Endothelial cell of umbilical vein (primary cell): Measurements from ENCODE around the gene KIF26B. TPM values are rescaled to one million over a fixed set of nuclear protein-coding genes. Genes with fewer than 3 reads are reported as not detected.

ENCODE experiments used
- BruUV-seq: library from RNA; stranded (reverse); fragments of 400-500 nt; replicated peaks from 2 replicates; lab custom pipeline; 2021; lab: Mats Ljungman, UMichigan
- CTCF ChIA-PET: fragments of 300-600, 350-600 bp; sonication (Branson Sonifier 250); formaldehyde crosslinking; loops from one replicate; lab custom pipeline; 2021; ENCODE audit warnings: antibody characterized with exemption, inconsistent platforms; lab: Charles Lee
- POLR2A ChIA-PET: fragments of 300-600, 350-600 bp; sonication (Branson Sonifier 250); formaldehyde crosslinking; loops from one replicate; lab custom pipeline; 2021; ENCODE audit warnings: antibody characterized with exemption, inconsistent platforms; lab: Charles Lee
- DNase-seq: peaks from one replicate; pipeline ENCODE4 v3.0.0-alpha.2; 2011; ENCODE audit warnings: low read depth, low spot score
- FAIRE-seq: peaks from 2 replicates; lab custom pipeline; 2011; peaks lifted over from hg19 to GRCh38; lab: Jason Lieb, UNC
- H2AFZ ChIP-seq: 2 replicates; pipeline ENCODE4 v1.6.0; 2012; ENCODE audit warnings: low read depth, low read length, control low read depth, inconsistent platforms
- H3K27ac ChIP-seq: 2 replicates; pipeline ENCODE4 v1.5.1; 2011; ENCODE audit warnings: low read depth, mild to moderate bottlenecking, control low read depth, low read length, moderate library complexity; ENCODE audit not compliant: insufficient read depth
- H3K27me3 ChIP-seq, 2 experiments: 2 replicates each; pipeline versions ENCODE4 v1.6.0 to v1.6.1; 2011; ENCODE audit warnings: low read length in 2 of 2, mixed read lengths in 1 of 2; ENCODE audit not compliant: control insufficient read depth in 2 of 2, insufficient read depth in 2 of 2
- H3K36me3 ChIP-seq, 2 experiments: 2 replicates in 1 of 2; 3 replicates in 1 of 2; pipeline ENCODE4 v1.5.1; 2011; ENCODE audit warnings: low read length in 2 of 2, mild to moderate bottlenecking in 1 of 2, moderate library complexity in 1 of 2; ENCODE audit not compliant: control insufficient read depth in 2 of 2, insufficient read depth in 2 of 2; ENCODE audit errors: extremely low read depth in 1 of 2
- H3K4me1 ChIP-seq: 3 replicates; pipeline ENCODE4 v1.5.1; 2011; ENCODE audit warnings: mild to moderate bottlenecking, low read length; ENCODE audit not compliant: control insufficient read depth, insufficient read depth; ENCODE audit errors: extremely low read depth
- H3K4me2 ChIP-seq: 2 replicates; pipeline ENCODE4 v1.6.1; 2011; ENCODE audit warnings: low read length, control low read depth, mixed read lengths; ENCODE audit not compliant: insufficient read depth
- H3K4me3 ChIP-seq, 3 experiments: fragments of 200-600 bp in 1 of 3; sonication (generic), shearing (Covaris generic) in 1 of 3; replicated peaks in 1 of 3; 2 replicates each; pipeline ENCODE4 v1.5.1; 2011 to 2016; ENCODE audit warnings: control low read depth in 3 of 3, low read length in 3 of 3, mild to moderate bottlenecking in 2 of 3, inconsistent platforms in 1 of 3, low read depth in 1 of 3, moderate library complexity in 1 of 3; ENCODE audit not compliant: insufficient read depth in 1 of 3
- H3K79me2 ChIP-seq: 2 replicates; pipeline ENCODE4 v1.6.0; 2012; ENCODE audit warnings: low read length, inconsistent platforms; ENCODE audit not compliant: control insufficient read depth, insufficient read depth
- H3K9ac ChIP-seq: replicated peaks from 2 replicates; pipeline ENCODE3; 2011; ENCODE audit warnings: low read length, control low read depth; ENCODE audit not compliant: insufficient read depth; ENCODE audit errors: extremely low read depth
- H3K9me1 ChIP-seq: replicated peaks from 3 replicates; pipeline ENCODE4 v1.6.0; 2011; ENCODE audit warnings: mild to moderate bottlenecking, low read length; ENCODE audit not compliant: control insufficient read depth, insufficient read depth; ENCODE audit errors: extremely low read depth
- H3K9me3 ChIP-seq: replicated peaks from 2 replicates; pipeline ENCODE4 v1.5.1; 2012; ENCODE audit warnings: low read length, inconsistent platforms; ENCODE audit not compliant: control insufficient read depth, insufficient read depth
- H4K20me1 ChIP-seq: replicated peaks from 2 replicates; pipeline ENCODE3; 2011; ENCODE audit warnings: mild to moderate bottlenecking, low read length; ENCODE audit not compliant: control insufficient read depth, insufficient read depth; ENCODE audit errors: extremely low read depth
- CTCF ChIP-seq, 2 donors: IDR thresholded peaks; 1 replicate in 1 of 2; 2 replicates in 1 of 2; pipeline ENCODE4 v1.5.1; 2011; ENCODE audit warnings: low read length in 2 of 2, mild to moderate bottlenecking in 2 of 2, moderate library complexity in 2 of 2, control low read depth in 1 of 2, inconsistent platforms in 1 of 2, low read depth in 1 of 2; ENCODE audit not compliant: insufficient read depth in 1 of 2; ENCODE audit errors: extremely low read depth in 1 of 2
- EZH2 ChIP-seq: IDR thresholded peaks from 2 replicates; pipeline ENCODE4 v1.6.1; 2012; ENCODE audit warnings: borderline replicate concordance, low read depth, mild to moderate bottlenecking, moderate library complexity, low read length, inconsistent platforms; ENCODE audit not compliant: severe bottlenecking
- FOS ChIP-seq: IDR thresholded peaks from 2 replicates; pipeline ENCODE4 v1.6.1; 2011; ENCODE audit warnings: mild to moderate bottlenecking, low read length, moderate library complexity, borderline replicate concordance; ENCODE audit not compliant: insufficient read depth
- GATA2 ChIP-seq: IDR thresholded peaks from 2 replicates; pipeline ENCODE4 v1.7.0; 2011; ENCODE audit warnings: low read depth, mild to moderate bottlenecking, moderate library complexity, mixed read lengths, low read length; ENCODE audit not compliant: insufficient read length, insufficient read depth
- JUN ChIP-seq: IDR thresholded peaks from 2 replicates; pipeline ENCODE4 v1.6.1; 2011; ENCODE audit warnings: borderline replicate concordance, low read depth; ENCODE audit not compliant: insufficient read length, insufficient read depth
- MAX ChIP-seq: IDR thresholded peaks from 2 replicates; pipeline ENCODE4 v1.6.1; 2011; ENCODE audit not compliant: insufficient read depth, insufficient read length
- MYC ChIP-seq: IDR thresholded peaks from one replicate; pipeline ENCODE4 v1.6.1; 2011; ENCODE audit warnings: mild to moderate bottlenecking, low read depth, low read length
- POLR2A ChIP-seq: IDR thresholded peaks from 2 replicates; pipeline ENCODE4 v1.6.1; 2012; ENCODE audit warnings: low read depth, mild to moderate bottlenecking, control low read depth, low read length
- POLR2AphosphoS5 ChIP-seq: IDR thresholded peaks from 2 replicates; pipeline ENCODE4 v1.6.1; 2012; ENCODE audit warnings: low read depth, mild to moderate bottlenecking, control low read depth, low read length, moderate library complexity; ENCODE audit not compliant: insufficient read depth
- dilution Hi-C: fragments of 300-500 bp; cut with MboI; formaldehyde crosslinking; loops from one replicate; pipeline ENCODE4 v1.15.0; 2019; ENCODE audit warnings: low sequenced_read_pairs; ENCODE audit not compliant: extremely low pct_ligation_motif_present
- intact Hi-C: fragments of 100-400 bp; cut with micrococcal nuclease; formaldehyde crosslinking; loops from one replicate; pipeline ENCODE4 v1.10.0; 2022
- polyA plus RNA-seq, 4 experiments: library from polyadenylated mRNA; depleted of rRNA in 3 of 4; stranded (reverse) in 3 of 4; unstranded in 1 of 4; fragments of >200 nt; gene quantifications; 2 replicates each; pipeline versions ENCODE4 v1.2.1 to v1.2.3, GENCODE V29; 2011 to 2012; ENCODE audit warnings: missing spikeins in 1 of 4
- total RNA-seq: library from RNA; stranded (reverse); gene quantifications from 2 replicates; pipeline ENCODE4 v1.2.3, GENCODE V29; 2021

KIF26B gene
- total and polyA plus RNA-seq, 2 donors (not counting 3 experiments of a cell fraction or from before 2014, with no cell fraction given) = 0.04 to 0.49 TPM

- no peaks in the 10 kb centered on the region for H3K9me3 ChIP-seq
- no peak for FAIRE-seq
- no peaks in the 10 kb centered on the region for H4K20me1 ChIP-seq
- no peak overlapping the region for H3K9ac ChIP-seq
- no peaks in the 10 kb centered on the region for H3K9me1 ChIP-seq
- no peaks in the 10 kb centered on the region for H3K79me2 ChIP-seq
- H3K4me1 ChIP-seq = no peaks in the 10 kb centered on the region
- ChIA-PET POLR2A (no interaction called here), CTCF (no interaction called here)
- no TSS peak for BruUV-seq
- H3K4me3 ChIP-seq = no peak overlapping the region
- TF ChIP-seq EZH2 (no peak), POLR2A (no peak), JUN (no peak), GATA2 (no peak), POLR2AphosphoS5 (no peak), CTCF (IDR thresholded peaks at IDR 0.05; ENCODE audit: extremely low read depth in 1 of 2, insufficient read depth in 1 of 2, low read depth in 1 of 2, low read length in 2 of 2) (no peak), FOS (no peak), MAX (no peak), MYC (no peak)
- no peak overlapping the region for H3K4me2 ChIP-seq
- H3K27me3 ChIP-seq = no peaks in the 10 kb centered on the region
- no peak overlapping the region for H3K27ac ChIP-seq
- dilution Hi-C loops = no loop called here
- no peak overlapping the region for H2AFZ ChIP-seq
- DNase-seq = no peak
- H3K36me3 ChIP-seq = no peaks in the 10 kb centered on the region
- intact Hi-C loops = no loop called here
Measured at GRCh38 chr1:245615001-245615400, 460.2 kb downstream of the KIF26B start.
